Measurements from ENCODE around the gene BCLAF1.

GRCh38 chr6:136334465-136334846, 44.8 kb upstream of the BCLAF1 start:
- TF ChIP-seq CTCF (IDR thresholded peaks at IDR 0.05; ENCODE audit: low read length) (no peak), EZH2 (IDR thresholded peaks at IDR 0.05; ENCODE audit: borderline replicate concordance, low read length) (no peak)
